GM19035 (cell line): ENCODE measurements around the gene HDAC9.

ENCODE experiments used
- ATAC-seq: cut with Tn5 transposase; IDR thresholded peaks from one replicate; pipeline ENCODE4 v1.9.1; 2021; ENCODE audit not compliant: unreplicated experiment

The HDAC9 gene

GRCh38 chr7:18495412-18496340, at the start of gene HDAC9:
Gene HDAC9, plus strand, starts transcription at chr7:18495749. Its CDS starts 554 bp downstream, at chr7:18496303.
- ATAC-seq = peak; percentile 88

DNA sequence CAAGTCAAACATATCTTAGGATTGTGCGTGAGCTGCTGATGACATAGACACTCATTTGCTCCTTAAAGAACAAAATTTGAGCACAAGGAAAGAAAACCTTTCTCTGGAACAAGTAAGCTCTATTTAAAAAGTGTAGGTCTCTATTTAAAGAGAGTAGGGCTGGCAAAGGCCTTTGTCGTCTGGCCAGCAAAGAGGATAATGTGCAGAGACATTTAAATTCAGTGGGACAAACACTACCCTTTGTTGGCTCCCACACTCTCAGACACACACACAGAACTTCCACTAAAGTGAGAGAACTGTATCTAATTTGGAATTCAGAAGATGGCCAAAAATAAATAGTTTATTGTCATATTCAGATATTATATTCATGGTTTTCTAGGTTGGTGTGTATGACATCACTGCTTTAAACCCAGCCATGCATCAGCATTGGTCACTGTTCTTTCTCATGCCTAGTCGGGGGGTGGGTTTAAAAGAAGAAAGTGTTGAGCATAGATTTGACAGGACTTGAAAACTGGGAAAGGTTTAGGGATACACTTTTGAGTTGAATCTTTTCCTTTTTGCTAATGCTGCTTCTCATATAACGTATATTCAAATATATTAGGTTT, 49.5 kb upstream of the HDAC9 start:
- ATAC-seq = no peak

DNA sequence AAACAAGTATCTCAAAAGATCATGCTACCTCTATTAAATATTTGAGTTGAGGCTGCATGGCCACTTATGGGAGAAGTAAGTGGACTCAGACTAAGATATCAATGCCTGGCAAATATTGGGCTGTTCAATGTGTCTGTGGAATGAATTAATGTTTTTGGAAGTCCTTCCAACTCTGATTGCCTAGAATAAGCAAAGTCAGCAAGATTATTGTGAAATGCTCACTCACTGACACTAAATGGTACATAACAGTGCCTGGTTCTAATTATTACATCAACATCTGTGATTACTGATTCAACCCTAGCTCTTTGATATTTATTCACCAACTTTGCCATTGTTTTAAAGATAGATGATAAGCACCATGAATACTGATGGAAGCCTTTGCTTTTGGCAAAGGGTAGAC, 45.5 kb upstream of the HDAC9 start:
- ATAC-seq = no peak

DNA sequence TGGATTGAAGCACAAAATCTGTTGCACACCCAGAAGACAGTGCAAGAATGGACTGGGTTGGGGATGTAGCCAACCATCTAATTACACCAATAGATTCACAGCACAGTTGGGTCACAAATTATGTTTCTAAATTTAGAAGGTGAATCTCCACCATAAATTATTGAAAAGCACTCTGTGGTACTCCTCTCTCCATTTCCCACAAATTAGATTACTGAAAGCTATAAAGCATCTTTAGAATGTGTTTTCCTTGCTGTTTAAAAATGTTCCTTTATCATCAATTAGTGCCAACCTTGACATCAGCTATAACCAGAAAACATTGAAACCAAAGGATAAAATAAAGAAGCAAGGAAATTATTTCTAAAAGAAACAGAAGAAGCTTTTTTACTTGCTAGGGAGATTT, 39.9 kb upstream of the HDAC9 start:
- ATAC-seq = no peak

DNA sequence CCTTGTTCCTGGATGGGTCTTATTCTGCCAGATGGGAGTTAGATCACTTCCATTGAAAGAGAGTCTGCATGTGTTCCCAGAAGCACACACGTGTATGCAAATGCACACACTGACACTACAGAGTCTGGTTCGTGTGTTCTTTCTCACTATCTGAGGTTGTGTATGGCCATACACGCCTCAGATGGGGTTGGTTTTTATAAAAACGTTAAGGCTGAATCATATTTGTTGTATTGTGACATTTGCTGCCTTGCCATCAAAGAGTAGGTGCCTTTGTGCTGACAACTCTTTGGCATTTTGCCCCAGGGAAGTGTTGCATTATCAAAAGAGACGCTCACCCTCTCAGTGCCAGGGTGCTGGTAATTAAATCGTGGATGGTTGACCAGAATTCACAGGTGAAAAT, 37.7 kb upstream of the HDAC9 start:
- no peak for ATAC-seq

DNA sequence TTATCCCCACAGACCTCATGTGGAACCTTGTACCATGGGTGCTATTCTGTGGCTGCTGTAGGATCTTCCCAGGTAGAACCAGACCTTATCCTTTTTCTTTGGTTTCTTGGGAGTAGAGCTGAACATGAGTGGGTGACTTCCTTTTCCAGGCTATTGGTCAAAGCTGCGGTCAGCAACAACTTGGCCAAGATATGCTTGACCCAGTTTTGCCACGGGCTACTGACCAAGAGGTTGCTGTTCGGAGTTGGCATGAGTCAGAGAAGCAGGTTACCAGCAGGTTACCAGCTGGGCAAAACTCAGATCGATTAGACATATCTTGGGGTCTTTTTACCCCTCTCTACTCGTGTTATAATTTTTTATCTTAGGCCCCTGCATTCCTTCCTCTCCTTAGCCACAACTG, 36.7 kb upstream of the HDAC9 start:
- ATAC-seq = no peak

GRCh38 chr7:18459484-18460245, 35.9 kb upstream of the HDAC9 start:
- no peak for ATAC-seq

GRCh38 chr7:18461785-18462467, 33.6 kb upstream of the HDAC9 start:
- peak; percentile 63 for ATAC-seq

DNA sequence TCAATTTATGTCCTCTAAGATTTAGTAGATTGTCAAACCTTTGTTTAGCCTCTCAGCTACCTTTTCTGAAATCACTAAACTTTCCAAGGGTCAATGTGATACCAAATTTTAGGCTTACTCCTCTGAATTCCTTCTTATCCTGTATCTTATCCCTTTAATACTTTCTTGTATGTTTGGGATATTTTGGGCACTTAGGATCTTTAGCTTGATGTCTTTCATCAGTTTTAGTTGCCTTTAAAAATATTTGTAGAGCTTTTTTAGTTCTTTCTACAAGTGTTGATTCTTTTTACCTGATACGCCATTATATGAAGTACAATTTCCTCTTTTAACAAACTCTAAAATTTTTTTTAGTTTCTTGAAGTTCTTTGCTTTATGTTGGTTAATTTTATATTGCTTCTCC, 30.7 kb upstream of the HDAC9 start:
- no peak for ATAC-seq

- no peak for ATAC-seq
Measured at GRCh38 chr7:18467011-18467410, 28.5 kb upstream of the HDAC9 start.

DNA sequence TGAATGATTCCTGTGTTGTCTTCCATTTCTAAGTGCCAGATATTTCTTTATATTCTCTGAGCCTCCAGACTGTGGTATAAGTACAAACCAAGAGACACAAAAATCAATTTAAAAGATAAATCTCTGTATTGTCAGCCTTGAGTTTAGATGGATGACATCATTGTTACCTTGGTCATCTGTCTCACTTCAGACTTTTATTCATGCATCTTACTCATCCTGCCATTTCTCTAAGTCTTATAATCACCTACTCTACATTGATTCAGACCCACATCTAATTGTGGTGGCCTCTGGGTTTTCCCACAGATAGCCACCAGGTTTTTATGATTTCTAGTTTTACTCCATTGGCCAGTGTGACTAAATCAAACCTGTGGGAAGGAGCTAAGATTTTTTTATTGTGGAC, 26.8 kb upstream of the HDAC9 start:
- no peak for ATAC-seq

GRCh38 chr7:18469316-18469715, 26.2 kb upstream of the HDAC9 start:
- ATAC-seq = no peak

DNA sequence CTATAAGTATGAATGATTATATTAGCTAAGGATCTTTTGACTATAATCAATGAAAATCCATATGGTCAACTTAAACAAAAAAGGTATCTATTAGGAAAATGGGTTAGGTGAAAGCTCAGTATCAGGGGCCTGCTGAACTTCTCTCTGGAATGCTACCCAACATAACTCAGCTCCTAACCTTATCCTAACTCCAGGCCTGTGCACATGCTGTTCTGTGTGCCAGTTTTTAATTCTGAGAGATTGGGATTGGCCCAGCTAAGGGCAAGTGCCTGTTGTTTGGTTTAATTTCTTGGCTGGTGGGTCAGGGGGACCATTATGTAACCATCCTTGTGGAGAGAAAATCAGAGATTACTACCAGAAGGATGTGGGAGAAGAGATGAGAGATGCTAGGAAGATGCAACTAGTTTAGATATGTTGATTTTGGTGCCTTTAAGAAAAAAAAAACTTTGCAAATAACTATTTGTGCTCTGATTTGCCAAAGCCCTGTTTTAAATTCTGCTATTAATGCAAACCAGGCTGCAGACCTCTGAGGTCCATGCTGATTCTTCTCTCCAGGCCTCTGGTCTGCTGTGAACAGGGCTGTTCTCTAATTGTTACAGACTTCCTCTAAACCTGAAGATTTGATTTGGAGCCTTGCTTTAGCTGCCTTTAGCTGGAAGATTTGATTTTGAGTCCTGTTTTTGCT, 23.9 kb upstream of the HDAC9 start:
- ATAC-seq = no peak

GRCh38 chr7:18472161-18472483, 23.4 kb upstream of the HDAC9 start:
- no peak for ATAC-seq

- ATAC-seq = no peak
Measured at GRCh38 chr7:18473119-18473518, 22.4 kb upstream of the HDAC9 start.

DNA sequence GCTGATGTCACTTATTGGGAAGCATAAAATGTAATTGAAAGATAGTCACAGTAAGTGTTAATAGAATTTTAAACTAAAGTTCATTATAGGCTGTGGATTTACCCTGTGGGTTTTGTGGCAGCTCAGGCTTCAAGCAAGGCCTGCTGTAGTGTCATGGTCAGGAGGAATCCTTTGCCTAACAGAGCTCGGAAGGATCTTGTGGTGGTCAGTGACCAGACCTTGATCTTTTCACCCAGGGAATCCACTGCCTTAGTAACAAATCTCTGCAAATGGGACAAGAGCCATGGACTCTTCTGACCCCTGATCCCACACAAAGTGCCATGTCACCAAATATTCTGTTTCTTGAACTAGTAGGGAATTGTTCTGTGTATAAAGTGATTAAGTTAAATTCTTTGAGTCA, 20.6 kb upstream of the HDAC9 start:
- ATAC-seq = no peak

DNA sequence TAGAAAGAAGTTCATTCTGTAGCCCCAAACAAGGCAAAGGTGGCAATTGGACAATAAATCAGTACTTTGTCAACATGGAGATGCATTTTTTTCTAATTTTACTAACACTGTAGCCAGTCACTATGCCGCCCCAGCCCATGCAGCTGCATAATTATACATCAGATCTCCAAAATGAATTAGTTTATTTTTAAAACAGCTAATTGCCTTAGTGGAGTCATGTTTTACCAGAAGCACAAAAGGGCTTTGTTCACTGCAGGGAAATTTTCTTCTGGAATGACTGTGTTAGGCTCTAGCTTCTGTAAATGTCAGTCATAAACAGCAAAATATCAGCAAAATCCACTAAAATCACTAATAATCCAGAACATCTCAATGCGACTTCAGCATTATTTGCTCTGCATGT, 20.1 kb upstream of the HDAC9 start:
- no peak for ATAC-seq

DNA sequence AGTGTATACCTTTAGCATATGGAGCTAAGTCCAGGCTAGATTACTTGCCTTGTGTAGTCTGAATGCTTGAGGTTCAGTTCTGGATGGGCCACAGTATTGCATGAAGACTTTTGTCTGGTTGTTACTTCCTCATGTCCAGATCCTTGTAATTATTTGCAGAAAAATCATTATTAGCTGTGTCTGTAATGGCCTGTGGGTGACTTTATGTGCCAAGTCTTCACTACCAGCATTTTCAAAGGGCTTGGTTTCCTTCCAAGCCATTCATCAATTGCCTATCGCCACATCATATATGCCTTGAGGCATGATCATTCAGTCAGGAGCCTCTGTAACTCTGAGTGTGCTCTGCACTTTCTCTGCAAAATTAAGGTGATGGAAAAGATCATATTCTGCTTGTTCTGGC, 13.8 kb upstream of the HDAC9 start:
- no peak for ATAC-seq

- ATAC-seq = no peak
Measured at GRCh38 chr7:18488049-18488448, 7.5 kb upstream of the HDAC9 start.

GRCh38 chr7:18489624-18490023, 5.9 kb upstream of the HDAC9 start:
- ATAC-seq = no peak

DNA sequence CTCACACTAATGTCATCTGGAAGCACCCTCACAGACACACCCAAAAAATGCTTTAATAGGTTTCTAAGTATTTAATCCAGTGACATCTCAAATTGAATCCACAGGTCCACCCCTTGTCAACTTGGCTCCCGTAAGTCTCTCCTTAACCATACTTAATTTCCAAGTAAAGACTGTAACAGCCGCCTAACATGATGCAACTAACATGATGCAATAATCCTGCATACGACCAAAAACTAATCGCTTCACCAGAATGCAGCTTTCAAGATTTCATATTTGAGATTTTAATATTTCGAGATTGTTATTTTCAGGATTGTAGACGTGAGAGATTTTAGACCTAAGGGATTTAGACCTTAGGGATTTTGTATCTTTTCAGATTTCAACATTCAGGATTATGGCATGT, 3.7 kb upstream of the HDAC9 start:
- ATAC-seq = no peak
